Measurements from ENCODE around the gene VDAC1. TPM values are rescaled to one million over a fixed set of nuclear protein-coding genes. Genes with fewer than 3 reads are reported as not detected.

VDAC1 gene
- polyA plus RNA-seq, 1 experiment = 187 TPM

DNA sequence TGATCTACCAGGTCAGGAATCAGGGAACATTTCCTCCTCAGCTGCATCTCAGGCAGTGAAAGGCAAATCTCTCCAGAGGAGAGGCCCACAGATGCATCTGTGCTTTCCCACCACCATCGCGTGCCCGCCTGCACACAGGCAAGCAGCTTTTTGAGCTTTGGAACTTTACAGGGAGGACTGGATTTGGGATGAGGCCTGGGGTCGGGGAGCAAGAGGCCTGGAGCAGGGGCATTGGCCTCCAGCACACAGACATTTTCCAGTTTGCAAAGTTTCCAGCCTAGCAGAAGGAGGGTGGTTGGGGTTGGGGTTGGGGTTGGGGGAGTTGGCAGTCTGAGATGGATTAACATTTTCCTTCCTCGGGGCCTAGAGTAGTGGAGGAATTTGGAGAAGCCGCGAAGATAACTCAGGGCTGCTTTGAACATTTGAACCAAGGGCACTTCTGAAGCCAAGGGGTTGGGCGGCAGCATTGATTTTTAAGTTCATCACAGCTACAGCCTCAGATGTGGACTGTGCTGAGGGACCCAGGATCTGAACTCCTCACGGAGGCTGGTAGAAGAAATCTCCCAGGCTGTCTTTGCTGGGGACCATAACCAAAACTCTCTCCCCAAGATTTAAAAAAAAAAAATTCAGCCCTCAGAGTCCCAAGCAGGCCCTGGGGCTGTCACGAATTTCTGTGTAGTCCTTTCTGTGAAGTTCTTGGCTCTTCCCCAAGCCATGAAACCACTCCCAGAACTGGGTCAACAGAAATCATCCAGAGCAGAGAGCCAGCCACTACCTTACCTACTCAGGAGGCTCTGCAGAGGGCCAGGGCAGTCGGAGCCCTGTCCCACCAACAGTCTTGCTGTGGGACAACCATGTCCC lies 61.9 kb downstream of the VDAC1 start:
- POLR2A ChIA-PET = no interaction called here

DNA sequence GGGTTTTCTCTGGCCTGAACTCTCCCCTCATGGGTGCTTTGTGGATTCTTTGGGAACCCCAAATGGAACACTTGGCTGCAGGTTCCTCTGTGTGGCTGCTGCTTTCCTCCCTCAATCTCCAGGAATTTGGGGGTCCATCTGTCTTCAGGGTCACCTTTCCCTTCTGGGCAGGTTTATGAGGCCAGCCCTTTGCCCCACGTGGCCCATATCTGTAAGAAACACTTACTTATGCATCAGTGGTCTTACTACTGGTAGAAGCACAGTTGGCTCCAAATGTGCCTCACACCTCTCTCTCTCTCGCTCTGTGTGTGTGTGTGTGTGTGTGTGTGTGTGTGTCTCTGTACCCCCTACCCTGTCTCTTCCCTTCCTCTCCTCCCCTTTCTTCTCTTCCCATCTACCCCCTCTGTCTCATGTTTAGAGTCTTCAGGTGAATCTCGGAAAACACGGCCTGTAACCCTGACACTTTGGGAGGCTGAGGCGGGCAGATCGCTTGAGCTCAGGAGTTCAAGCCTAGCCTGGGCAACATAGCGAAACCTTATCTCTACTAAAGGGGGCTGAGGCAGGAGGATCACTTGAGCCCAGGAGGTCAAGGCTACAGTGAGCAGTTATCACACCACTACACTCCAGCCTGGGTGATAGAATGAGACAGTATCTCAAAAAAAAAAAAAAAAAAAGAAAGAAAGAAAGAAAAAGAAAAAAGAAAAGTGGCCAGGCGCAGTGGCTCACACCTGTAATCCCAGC lies 63.1 kb downstream of the VDAC1 start:
- Histone ChIP-seq H3K36me3 (ENCODE audit: control insufficient read depth, insufficient read depth, low read length) (no peaks in the 10 kb centered on the region), H3K4me3 (ENCODE audit: low read depth, low read length) (no peak overlapping the region), H3K27me3 (ENCODE audit: control insufficient read depth, insufficient read depth, low read length) (peaks cover 2% of the 10 kb centered on the region)
- DNase-seq (ENCODE audit: low read depth) = no peak
- TF ChIP-seq, protein P1, sequence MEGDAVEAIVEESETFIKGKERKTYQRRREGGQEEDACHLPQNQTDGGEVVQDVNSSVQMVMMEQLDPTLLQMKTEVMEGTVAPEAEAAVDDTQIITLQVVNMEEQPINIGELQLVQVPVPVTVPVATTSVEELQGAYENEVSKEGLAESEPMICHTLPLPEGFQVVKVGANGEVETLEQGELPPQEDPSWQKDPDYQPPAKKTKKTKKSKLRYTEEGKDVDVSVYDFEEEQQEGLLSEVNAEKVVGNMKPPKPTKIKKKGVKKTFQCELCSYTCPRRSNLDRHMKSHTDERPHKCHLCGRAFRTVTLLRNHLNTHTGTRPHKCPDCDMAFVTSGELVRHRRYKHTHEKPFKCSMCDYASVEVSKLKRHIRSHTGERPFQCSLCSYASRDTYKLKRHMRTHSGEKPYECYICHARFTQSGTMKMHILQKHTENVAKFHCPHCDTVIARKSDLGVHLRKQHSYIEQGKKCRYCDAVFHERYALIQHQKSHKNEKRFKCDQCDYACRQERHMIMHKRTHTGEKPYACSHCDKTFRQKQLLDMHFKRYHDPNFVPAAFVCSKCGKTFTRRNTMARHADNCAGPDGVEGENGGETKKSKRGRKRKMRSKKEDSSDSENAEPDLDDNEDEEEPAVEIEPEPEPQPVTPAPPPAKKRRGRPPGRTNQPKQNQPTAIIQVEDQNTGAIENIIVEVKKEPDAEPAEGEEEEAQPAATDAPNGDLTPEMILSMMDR (IDR thresholded peaks at IDR 0.05; ENCODE audit: insufficient read depth, low read depth, low read length) = no peak
- CTCF ChIA-PET = interaction anchor here (1.4 kb wide), 1 partner anchor 25 kb away, joined by 3 read pairs; no protein-coding TSS in a partner anchor
- POLR2A ChIA-PET = no interaction called here

More for the DNA sequence above, 61.9 kb downstream of the VDAC1 start:
- peaks cover 2% of the 10 kb centered on the region for H3K27me3 ChIP-seq (ENCODE audit: control insufficient read depth, insufficient read depth, low read length)
- CTCF ChIA-PET = no interaction called here
- no peak for DNase-seq (ENCODE audit: low read depth)
- H3K4me3 ChIP-seq (ENCODE audit: low read depth, low read length) = no peak overlapping the region
- TF ChIP-seq, protein P1 (IDR thresholded peaks at IDR 0.05; ENCODE audit: insufficient read depth, low read depth, low read length) = no peak
- no peaks in the 10 kb centered on the region for H3K36me3 ChIP-seq (ENCODE audit: control insufficient read depth, insufficient read depth, low read length)

DNA sequence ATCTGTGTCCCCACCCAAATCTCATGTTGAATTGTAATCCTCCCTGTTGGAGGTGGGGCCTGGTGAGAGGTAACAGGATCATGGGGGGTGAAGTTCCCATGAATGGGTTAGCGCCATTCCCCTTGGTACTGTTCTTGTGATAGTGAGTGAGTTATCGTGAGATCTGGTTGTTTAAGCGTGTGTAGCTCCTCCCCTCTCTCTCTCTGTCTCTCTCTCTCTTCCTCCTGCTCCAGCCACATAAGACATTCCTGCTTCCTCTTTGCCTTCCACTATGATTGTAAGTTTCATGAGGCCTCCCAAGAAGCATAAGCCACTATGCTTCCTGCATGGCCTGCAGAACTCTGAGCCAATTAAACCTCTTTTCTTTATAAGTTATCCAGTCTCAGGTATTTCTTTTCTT lies 65.1 kb downstream of the VDAC1 start:
- H3K27me3 ChIP-seq (ENCODE audit: control insufficient read depth, insufficient read depth, low read length) = no peaks in the 10 kb centered on the region; the same call in none of the 2 replicates
- CTCF ChIA-PET = interaction anchor here (1.2 kb wide), 1 partner anchor 11 kb away, joined by 3 read pairs; no protein-coding TSS in a partner anchor
- TF ChIP-seq, protein P1 (IDR thresholded peaks at IDR 0.05; ENCODE audit: insufficient read depth, low read depth, low read length) = no peak
- H3K4me3 ChIP-seq (ENCODE audit: low read depth, low read length) = no peak overlapping the region
- DNase-seq (ENCODE audit: low read depth) = no peak
- no peaks in the 10 kb centered on the region for H3K36me3 ChIP-seq (ENCODE audit: control insufficient read depth, insufficient read depth, low read length)
- POLR2A ChIA-PET = no interaction called here

DNA sequence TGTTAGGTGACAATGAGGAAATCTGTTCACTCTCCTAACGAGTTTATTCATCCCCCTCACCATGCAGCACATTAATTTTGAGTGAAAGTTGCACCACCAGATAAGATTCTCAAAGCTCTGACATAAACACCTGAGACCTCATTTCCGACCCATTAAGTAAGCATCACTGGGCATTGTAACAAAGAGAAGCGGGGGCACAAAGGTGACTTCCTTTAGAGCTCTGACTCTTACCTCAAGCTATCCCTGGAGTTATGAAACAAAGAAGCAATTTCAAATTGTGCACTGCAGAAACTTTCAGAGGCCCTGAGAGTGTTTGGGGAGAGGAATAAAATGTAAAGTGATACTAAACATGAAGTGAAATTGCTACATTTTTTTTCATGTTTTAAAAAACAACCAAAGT lies 65.8 kb downstream of the VDAC1 start:
- Histone ChIP-seq H3K27me3 (ENCODE audit: control insufficient read depth, insufficient read depth, low read length) (no peaks in the 10 kb centered on the region; the same call in none of the 2 replicates), H3K4me3 (ENCODE audit: low read depth, low read length) (no peak overlapping the region), H3K36me3 (ENCODE audit: control insufficient read depth, insufficient read depth, low read length) (no peaks in the 10 kb centered on the region)
- CTCF ChIA-PET = interaction anchor here (0.9 to 1.8 kb wide), 3 partner anchors 8 to 14 kb away, joined by 3 to 4 read pairs (median 3); no protein-coding TSS in a partner anchor
- POLR2A ChIA-PET = no interaction called here
- TF ChIP-seq, protein P1 (IDR thresholded peaks at IDR 0.05; ENCODE audit: insufficient read depth, low read depth, low read length) = no peak
- DNase-seq (ENCODE audit: low read depth) = no peak
